UCSD-AML1 (cell line): ENCODE results near the gene MLH1.

Experiments
- DNase-seq: peaks from one replicate; lab custom pipeline; 2025; ENCODE audit not compliant: unreplicated experiment; lab: John Stamatoyannopoulos, UW

MLH1 gene

GRCh38 chr3:37087870-37088269 is 94.6 kb downstream of the MLH1 start:
- DNase-seq: no peak

- no peak for DNase-seq
These were observed 99.2 kb downstream of the MLH1 start for GRCh38 chr3:37092484-37092883.

GRCh38 chr3:37093481-37093880 is 100.2 kb downstream of the MLH1 start:
- DNase-seq: no peak

- no peak for DNase-seq
These were observed 101.3 kb downstream of the MLH1 start for GRCh38 chr3:37094636-37095035.

- DNase-seq: no peak
These were observed 103.0 kb downstream of the MLH1 start for GRCh38 chr3:37096288-37096687.

- no peak for DNase-seq
These were observed 103.7 kb downstream of the MLH1 start for GRCh38 chr3:37096975-37097374.

- DNase-seq: no peak
These were observed 104.5 kb downstream of the MLH1 start for GRCh38 chr3:37097776-37098175.

GRCh38 chr3:37098884-37099283 is 105.6 kb downstream of the MLH1 start:
- no peak for DNase-seq

GRCh38 chr3:37099469-37099868 is 106.2 kb downstream of the MLH1 start:
- DNase-seq: no peak

- no peak for DNase-seq
These were observed 107.1 kb downstream of the MLH1 start for GRCh38 chr3:37100411-37100810.
